Frontal cortex (tissue), 4 donors: ENCODE measurements around the gene CCL3. TPM values are rescaled to one million over a fixed set of nuclear protein-coding genes. Genes with fewer than 3 reads are reported as not detected.
"Not testable (repeated sequence)": the region's sequence is repeated elsewhere in the genome, so short reads cannot be mapped to it uniquely, and the experiment has no call there.

ENCODE experiments used
- DNase-seq, 2 donors: peaks; one replicate each; pipeline ENCODE4 v3.0.0; 2012; ENCODE audit warnings: low spot score in 2 of 2
- FAIRE-seq: peaks from 2 replicates; lab custom pipeline; 2012; peaks lifted over from hg19 to GRCh38; lab: Jason Lieb, UNC
- total RNA-seq: library from RNA; depleted of rRNA; stranded (reverse); fragments of >200 nt; gene quantifications from one replicate; pipeline ENCODE4 v1.2.3, GENCODE V29; 2014
- donor health status: control.
- donor health status: control.
- donor health status: control.

The CCL3 gene
- total RNA-seq: 2.0 TPM

DNA sequence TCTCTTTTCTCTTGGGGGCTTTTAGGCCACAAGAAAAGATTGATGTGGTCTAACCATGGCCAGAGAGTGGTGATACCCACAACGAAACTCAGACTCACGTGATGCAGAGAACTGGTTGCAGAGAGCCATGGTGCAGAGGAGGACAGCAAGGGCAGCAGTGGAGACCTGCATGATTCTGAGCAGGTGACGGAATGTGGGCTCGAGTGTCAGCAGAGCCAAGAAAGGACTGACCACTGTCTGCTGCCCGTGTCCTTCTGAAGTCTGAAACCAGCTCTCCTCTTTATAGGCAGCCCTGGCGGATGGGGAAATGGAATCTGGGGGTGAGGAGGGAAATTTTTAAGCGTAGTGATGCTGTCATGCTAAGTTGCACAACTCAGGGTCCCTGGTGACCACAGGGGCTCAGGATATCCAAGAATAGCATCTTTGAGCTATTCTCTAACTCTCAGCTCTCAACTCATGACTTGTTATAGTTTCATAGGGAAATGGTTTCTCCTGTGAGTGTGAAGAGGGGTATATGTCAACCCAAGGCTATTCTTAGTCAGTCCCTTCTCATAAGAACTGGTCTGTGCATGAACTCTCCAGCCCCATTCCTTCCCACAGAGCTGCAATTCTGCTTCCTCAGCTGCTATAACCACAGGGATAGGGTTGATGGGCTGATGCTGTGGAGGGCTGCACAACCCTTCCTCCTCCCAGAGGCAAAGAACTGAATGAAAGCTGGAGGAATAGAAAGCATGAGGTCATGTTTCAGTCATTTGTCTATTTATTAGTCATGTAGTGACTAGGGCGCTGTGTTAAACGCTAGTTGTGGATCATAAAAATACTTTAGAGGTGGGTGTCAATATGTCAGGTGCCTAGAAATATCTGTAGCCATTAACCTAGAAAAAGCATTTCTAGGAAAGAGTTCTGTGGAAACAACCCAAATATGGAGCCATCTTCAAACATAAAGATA lies at the start of gene CCL3:
TSS of gene CCL3 (minus strand) at position 256 of the 949 bp plus-strand sequence. CDS start at position 171, 85 bp downstream.
- DNase-seq: no peak
- no peak for FAIRE-seq

DNA sequence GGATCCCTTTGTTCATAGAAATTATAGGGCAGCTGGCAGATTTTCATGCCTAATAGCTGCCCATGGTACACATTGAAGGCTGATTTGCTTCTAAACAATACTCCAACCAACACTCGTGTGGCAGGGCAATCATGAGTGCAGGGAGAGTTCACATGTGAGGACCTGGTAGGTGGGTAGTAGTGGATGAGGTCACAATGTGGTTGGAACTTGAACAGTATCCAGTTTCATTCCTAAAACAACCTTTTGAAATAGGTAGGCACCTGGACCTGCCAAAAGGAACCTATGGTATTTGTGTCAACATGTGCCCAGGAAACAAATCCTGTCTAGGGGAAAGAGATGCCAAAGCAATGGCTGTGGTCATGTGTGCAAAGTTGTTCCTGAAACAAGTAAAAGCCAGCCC lies 46.5 kb upstream of the CCL3 start:
- no peak for DNase-seq
- no peak for FAIRE-seq

DNA sequence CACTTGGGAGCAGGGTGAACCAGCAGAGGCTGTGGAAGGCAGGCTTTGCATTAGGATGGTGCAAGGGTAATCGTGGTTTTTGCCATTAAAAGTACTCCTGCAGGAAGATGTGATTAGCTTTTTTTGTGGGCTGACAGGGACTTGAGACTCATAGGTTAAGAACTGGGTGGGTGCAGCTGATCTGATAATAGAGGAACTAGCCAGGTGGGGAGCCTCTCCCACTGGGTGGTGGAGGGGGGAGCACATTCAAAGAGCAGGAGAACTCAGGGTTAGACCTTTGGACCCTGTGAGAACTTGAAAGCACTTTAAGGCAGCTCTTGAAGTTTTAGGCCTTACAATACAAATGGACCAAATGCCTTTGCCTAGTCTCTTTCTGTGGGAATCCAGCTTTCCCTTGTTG lies 46.1 kb upstream of the CCL3 start:
- DNase-seq: no peak
- FAIRE-seq: no peak

DNA sequence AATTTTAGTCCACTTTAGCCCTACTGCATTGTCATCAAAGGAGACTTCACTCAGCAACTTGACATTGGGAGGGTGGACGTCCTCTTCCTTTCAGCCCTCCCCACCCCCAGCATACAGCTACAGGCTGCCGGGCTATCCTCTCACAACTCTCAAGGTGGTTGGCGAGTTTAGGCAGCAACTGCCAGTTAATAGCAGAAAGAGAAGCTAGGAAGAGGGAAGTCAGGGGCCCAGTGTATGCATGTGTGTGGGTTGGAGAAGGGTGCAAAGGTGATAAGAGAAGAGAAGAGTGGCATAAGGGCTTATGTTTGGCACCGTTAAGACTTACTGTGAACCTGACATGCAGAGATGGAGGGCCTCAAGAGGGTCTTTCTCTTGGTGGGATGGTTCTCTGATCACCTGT lies 45.5 kb upstream of the CCL3 start:
- FAIRE-seq (no peak), DNase-seq (no peak)

DNA sequence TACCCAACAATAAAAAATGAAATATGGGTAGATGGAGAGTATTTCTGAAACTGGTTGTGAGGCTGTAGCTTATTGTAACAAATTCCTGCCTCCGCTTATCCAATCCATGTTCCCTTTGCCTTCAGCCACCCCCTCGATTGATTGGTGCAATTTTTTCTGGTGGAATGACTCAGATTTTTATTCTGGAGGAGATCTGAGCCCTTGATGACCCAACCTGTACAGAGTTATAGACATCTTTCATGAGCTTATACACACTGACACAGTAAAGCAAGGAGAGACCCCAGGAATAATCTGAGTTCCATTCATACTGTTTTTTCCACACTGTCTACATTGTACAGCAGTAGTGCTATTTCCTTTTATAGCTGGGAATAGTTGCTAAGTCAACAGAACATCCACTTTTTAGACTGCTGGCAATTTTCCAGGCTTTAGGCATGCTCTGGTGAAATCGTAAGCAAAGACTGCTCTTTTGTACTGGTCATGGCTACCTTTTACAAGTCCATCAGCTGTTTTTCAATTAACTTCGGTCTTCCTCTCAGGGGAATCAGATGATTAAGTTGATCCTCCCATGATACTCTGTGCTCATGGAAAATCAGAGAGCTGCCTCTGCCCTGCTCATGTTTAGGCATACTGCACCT lies 43.8 kb upstream of the CCL3 start:
- no peak for FAIRE-seq
- DNase-seq: no peak

DNA sequence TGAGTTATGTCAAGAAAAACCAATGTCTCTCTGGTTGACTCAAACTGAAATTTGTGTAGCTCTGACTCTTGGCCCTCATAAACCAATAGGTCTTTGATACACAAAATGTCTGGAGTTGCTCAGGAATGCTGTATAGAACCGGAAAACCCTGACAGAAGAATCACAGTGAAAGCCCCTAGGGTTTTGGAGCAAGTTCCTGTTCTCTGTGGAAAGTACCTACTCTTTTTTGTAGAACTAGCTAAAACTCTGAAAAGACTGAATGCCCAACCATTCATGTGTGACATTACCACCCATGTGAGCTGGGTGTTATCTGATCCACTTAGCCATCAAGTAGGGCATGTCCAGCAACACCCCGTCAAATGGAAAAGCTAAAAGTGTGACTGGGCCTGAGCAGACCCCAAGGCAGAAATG lies 42.5 kb upstream of the CCL3 start:
- DNase-seq: no peak
- FAIRE-seq: no peak

DNA sequence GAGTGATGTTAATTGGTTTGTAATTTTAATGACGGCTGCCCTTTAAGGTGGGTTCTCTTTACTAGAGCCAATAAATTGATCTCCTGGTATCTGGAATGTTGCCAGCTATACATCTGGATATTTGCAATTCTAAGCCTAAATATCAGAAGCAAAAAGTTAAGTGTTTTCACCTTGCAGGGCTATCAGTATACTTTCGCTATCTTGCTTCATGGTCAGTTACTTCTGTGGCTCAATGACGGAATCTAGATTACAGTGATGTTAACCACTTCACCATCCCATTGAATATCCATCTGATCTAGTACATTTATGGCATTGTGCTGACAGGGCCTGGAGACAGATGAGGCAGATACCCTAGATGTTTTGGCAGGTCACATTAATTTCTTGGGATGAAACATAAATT lies 42.0 kb upstream of the CCL3 start:
- DNase-seq (no peak), FAIRE-seq (no peak)

DNA sequence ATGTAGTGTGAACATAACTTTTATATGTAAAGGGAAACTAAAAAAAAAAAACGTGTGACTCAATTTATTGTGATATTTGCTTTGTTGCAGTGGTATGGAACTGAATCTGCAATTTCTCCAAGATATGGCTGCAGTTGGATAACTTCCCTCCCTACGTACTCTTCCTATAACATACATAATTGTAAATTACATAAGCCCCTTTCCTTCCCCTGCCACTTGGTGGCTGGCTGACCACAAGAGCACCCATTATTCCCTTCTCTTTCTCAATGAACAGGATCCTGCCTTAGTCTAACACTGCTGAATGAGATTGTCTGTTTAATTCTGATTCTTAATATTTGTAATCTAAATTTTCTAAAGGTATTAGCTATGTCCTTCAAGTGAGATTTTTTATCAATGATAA lies 41.5 kb upstream of the CCL3 start:
- FAIRE-seq (no peak), DNase-seq (no peak)

DNA sequence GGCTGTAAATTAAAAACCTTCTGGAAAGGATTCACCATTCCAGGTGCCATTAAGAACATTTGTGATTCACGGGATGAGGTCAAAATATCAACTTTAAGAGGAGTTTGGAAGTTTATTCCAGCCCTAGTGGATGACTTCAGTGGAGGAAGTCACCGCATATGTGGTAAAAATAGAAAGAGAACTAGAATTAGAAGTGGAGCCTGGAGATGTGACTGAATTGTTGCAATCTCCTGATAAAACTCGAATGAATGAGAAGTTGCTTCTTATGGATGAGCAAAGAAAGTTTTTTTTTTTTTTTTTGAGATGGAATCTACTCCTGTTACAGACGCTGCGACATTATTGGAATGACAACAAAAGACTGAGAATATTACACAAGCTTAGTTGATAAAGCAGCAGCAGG lies 40.4 kb upstream of the CCL3 start:
- no peak for FAIRE-seq
- no peak for DNase-seq

DNA sequence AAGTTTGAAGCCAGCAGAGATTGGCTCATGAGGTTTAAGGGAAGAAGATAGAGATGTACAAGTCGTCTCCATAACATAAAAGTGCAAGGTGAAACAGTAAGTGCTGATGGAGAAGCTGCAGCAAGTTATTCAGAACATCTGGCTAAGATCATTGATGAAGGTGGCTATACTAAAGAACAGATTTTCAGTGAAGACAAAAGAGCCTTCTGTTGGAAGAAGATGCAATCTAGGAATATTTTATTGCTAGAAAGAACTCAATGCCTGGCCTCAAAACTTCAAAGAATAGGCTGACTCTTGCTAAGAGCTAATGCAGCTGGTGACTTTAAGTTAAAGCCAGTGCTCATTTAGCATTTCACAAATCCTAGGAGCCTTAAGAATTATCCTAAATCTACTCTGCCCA lies 39.7 kb upstream of the CCL3 start:
- DNase-seq: no peak
- no peak for FAIRE-seq

DNA sequence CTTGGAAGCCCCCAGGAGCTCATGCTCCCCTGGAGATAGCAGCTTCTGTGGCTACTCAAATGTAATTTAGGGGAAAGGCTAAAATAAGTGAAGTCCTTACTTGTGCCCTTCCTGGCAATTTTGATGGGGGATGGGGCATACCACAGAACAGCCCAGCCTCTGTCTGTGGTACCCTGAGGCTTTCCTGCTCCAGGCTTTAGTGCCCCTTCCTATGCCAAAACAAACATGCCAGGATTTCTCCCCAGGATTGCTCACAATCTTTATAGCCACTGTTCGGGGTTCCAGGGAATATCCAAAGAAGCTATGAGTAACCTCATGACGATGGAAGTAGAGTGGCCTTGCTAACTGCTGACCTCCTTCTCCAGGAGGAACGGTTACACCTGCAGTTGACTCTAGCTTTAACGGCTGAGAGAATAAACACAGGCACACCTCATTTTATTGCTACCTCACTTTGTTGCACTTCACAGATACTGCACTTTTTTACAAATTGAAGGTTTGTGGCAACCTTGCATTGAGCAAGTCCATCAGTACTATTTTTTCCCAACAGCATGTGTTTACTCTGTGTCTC lies 38.6 kb upstream of the CCL3 start:
- FAIRE-seq (no peak), DNase-seq (no peak)

DNA sequence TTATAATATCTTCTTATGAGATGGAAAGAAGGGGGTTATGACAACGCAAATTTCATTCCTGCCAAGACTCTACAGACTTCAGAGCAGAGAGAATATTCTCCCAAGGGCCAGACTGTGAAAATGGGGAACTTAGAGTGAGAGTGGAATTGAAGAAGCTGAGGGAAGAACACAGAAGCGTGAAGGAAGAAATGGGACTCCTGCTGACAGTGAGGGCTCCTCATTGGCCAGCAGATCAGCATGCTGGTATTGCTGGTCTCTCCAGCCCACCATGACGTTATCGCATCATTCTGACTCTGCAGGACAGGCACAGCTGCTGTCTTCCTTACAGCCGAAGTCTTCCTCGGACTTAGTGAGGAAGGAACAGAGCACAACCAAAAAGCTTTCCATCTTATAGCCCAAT lies 38.0 kb upstream of the CCL3 start:
- DNase-seq: no peak
- FAIRE-seq: no peak

DNA sequence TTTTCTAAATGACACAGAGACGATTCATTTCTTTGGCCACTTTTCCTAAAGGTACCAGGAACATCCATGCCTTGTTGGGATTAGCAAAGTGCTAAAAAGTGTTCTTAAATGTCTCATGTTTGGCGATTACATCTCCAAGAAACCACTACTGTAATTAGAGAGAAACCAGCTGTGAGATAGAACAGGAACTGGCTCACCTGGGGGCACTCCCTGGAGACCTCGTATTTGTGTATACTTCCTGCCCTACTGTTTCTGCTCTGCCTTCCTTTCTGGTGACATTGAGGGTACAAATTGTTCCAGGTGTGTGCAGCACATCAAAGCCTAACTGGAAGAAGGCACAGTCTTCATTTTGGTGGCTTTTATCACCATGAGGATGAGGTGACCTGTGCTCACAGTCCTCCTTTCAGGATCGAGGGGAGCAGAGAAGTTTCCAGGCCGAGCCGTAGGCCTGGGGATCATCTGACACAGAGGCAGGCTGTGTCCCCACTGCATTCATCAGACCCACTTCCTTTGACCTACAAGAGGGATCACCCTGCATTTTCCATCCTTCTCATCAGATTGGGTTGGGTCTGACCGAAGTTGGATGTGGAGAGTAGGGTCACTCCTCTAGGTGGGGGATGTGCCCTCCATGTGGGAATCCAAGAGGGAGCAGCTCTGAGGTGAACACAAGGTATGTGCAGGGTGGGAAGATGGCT lies 37.4 kb upstream of the CCL3 start:
- no peak for FAIRE-seq

DNA sequence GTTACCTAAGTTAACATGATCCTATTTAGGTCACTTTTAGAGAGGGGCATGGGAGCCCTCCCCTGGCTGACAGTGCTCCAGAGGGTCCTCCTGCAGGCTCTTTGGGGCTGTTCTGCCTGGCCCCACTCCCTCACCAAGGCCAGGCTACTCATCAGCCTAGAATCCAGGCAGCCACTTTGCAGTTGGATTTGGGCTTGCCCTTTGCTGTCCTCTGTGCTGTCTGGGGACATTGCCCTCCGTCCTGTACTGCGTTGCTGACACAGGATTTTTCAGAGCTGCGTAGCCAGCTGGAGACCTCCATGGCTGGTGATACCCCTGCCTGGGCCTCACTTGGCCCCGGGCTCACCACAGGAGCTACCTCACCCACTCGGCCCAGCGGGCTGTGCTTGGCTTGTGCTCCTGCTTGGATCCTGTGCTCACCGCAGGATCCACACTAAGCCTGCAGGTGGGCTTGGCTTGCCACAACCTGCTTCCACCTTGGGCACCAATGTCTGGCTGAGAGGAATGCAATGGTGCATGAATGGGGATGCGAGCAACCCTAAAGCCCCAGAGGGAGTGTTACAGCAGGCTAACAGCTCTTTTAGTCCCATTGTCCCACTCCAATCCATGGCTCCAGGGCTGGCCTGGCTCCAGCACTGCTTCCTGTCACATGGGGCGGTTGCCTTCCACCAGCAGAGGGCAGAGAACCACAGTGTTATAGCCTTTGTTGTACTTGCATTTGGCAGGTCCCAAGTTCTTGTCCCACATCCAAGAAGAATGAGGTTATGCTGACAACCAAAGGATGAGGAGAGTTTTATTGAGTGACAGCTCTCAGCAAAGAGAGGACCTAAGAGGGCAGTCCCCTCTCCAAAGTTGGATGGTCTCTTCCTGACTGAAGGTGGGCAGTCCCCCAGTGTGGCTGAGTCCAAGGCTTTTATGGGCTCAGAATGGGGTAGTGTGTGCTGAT lies 35.2 kb upstream of the CCL3 start:
- no peak for DNase-seq
- no peak for FAIRE-seq

More for the DNA sequence above, 37.4 kb upstream of the CCL3 start:
- DNase-seq: no peak

DNA sequence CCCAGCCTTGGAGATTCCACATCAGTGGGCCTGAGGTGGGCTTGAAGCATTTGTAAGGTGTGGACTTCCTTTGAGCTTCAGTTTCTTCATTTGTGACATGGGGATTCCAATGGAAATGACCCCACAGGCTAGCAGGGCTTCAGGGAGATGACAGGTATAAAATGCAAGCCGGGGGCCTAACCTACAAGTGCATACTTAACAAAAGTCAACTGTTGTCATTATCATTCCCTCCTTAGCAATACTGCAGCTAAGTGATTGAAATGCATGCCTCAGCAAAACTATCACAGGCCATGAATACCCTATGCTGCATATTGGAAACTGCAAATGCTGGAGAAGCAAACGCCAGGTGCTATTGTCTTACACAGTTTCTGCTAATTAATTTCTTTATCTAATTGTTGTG lies 33.5 kb upstream of the CCL3 start:
- DNase-seq (no peak), FAIRE-seq (no peak)

DNA sequence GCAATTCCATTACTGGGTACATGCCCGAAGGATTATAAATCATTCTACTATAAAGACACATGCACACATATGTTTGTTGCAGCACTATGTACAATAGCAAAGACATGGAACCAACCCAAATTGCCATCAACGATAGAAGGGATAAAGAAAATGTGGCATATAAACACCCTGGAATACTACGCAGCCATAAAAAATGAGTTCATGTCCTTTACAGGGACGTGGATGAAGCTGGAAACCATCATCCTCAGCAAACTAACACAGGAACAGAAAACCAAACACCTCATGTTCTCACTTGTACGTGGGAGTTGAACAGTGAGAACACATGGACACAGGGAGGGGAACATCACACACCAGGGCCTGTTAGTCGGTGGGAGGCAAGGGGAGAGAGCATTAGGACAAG lies 31.2 kb upstream of the CCL3 start:
- not testable (repeated sequence) for FAIRE-seq, DNase-seq

DNA sequence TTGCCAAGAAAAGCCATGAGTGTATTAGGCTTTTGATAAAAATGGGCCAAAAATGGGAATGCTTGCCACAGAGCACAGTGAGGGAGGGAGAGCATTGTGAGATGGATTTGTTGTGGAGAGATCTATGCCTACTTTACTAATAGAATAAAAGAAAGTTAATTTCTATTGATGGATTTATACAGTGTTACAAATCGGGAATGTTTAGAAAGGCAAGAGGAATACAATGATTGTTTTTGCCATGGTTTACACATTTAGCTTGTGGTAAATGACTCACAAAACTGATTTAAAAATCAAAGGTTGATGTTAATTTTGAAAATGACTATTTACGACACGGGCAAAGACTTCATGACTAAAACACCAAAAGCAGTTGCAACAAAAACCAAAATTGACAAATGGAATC lies 30.3 kb upstream of the CCL3 start:
- FAIRE-seq (no peak), DNase-seq (no peak)

DNA sequence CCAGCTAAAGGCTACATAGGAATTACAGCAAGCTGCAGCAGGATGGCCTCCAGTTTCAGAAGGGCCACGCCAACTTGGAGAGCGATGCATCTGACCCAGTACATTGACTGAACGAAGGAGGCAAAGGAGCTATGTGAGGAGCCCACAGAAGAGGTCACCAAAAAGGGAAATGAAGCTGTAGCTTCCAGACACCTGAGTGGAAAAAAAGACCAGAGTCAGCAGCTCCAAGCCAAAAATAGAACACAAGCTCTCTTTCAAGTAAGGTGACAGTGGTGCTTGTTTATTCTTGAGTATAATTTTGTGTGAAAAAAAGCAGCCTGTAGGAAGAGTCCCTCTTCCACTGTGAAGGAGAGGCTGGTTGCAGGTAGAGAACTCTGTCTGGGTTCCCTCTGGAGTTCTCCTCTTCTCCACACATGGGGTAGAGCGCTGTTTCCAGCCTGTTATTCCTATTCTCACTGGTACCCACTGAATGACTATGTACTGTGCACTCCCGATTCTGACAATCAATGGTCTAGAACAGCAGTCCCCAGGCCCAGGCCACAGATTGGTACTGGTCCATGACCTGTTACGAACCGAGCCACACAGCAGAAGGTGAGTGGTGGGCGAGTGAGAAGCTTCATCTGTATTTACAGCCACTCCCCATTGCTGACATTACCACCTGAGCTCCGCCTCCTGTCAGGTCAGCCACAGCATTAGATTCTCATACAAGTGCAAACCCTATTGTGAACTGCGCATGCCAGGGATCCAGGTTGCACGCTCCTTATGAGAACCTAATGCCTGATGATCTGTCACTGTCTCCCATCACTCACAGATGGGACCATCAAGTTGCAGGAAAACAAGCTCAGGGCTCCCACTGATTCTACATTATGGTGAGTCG lies 28.8 kb upstream of the CCL3 start:
- no peak for DNase-seq
- FAIRE-seq: no peak
